ENCODE measurements around the gene MIEN1.
"Not testable (repeated sequence)": the region's sequence is repeated elsewhere in the genome, so short reads cannot be mapped to it uniquely, and the experiment has no call there.

The MIEN1 gene

DNA sequence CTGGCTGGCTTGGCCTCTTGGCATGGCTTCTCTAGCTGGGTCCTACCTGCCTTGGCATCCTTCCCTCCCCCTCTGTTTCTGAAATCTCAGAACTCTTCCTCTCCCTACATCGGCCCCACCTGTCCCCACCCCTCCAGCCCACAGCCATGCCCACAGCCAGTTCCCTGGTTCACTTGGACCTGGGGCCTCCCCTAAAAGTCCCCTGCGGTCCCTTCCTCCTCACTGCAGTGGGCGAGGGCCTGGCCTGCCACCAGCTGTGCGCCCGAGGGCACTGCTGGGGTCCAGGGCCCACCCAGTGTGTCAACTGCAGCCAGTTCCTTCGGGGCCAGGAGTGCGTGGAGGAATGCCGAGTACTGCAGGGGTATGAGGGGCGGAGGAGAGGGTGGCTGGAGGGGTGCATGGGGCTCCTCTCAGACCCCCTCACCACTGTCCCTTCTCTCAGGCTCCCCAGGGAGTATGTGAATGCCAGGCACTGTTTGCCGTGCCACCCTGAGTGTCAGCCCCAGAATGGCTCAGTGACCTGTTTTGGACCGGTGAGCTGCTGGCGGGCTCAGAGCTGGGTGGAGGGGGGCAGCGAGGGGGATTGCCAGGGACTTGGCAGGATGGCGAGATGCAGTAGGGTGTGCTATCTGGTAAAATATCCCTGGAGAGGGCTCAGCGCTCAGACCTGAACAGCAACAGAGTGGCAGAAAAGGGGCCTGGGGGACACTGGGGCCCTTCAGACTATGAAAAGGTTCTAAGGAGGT, 14.1 kb downstream of the MIEN1 start:
- no peak for DNase-seq (ENCODE audit: low read depth in 2 of 2)

GRCh38 chr17:39715375-39716072, 14.8 kb downstream of the MIEN1 start:
- DNase-seq (ENCODE audit: low read depth in 2 of 2) = no peak

- no peak for DNase-seq (ENCODE audit: low read depth in 2 of 2)
These were observed 16.1 kb downstream of the MIEN1 start for GRCh38 chr17:39714234-39714633.

- DNase-seq (ENCODE audit: low read depth in 2 of 2) = no peak
These were observed 18.5 kb downstream of the MIEN1 start for GRCh38 chr17:39711851-39712250.

DNA sequence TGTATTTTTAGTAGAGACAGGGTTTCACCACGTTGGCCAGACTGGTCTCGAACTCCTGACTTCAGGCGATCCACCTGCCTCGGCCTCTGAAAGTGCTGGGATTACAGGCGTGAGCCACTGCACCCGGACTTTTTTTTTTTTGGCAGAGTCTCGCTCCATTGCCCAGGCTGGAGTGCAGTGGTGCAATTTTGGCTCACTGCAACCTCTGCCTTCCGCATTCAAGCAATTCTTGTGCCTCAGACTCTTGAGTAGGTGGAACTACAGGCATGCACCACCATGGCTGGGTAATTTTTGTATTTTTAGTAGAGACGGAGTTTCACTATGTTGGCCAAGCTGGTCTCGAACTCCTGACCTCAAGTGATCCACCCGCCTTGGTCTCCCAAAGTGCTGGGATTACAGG, 19.3 kb downstream of the MIEN1 start:
- not testable (repeated sequence) for DNase-seq (ENCODE audit: low read depth in 2 of 2)

DNA sequence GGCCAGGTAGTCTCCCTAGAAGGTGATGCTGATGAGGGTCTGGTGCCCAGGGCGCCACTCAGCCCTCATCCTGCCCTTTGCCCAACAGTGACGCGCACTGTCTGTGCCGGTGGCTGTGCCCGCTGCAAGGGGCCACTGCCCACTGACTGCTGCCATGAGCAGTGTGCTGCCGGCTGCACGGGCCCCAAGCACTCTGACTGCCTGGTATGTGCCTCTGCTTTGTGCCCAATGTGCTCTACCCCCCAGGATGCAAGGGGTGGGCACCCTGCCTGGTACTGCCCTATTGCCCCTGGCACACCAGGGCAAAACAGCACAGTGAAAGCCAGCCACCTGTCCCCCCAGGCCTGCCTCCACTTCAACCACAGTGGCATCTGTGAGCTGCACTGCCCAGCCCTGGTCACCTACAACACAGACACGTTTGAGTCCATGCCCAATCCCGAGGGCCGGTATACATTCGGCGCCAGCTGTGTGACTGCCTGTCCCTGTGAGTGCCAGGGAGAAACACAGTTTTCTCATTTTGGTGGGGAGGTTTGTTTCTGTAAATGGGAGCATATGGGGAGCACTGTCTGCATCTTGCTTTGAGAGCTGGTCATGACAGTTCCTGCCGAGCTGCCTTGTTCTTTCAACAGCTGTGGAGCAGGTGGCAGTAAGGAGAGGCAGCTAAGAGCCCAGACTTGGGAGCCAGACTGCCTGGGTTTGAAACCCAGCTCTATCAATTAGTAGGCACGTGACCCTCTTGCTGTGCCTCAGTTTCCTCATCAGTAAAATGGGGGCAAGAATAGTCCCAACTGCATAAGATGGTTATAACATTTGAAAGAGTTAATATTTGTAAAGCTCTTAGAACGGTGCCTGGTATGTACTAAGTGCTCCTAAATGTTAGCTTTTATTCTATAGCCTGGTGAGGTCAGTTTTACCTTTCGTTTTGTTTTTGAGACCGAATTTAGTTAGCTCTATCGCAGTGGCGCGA, 20.1 kb downstream of the MIEN1 start:
- DNase-seq (ENCODE audit: low read depth in 2 of 2) = no peak

DNA sequence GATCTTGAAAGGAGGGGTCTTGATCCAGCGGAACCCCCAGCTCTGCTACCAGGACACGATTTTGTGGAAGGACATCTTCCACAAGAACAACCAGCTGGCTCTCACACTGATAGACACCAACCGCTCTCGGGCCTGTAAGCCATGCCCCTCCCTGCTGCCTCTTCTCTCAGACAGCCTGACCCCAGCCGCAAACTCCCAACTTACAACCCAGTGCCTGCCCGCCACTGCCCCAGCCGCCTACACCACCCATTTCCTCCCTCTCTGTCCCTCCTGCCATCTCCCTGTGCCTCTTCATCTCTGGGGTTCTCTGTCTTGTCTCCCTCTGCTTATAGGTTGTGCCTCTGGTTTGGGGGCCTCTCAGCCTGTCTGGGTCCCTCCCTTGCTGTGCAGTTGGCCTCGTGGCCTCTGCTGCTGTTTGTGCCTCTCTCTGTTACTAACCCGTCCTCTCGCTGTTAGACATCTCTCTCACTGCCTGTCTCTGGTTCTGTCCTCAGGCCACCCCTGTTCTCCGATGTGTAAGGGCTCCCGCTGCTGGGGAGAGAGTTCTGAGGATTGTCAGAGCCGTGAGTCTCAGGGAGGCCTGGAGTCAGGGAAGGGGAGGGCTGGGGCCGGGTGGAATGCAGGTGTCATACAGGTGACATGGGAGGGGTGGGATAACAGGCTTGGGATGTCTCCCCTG, 20.9 kb downstream of the MIEN1 start:
- DNase-seq (ENCODE audit: low read depth in 2 of 2) = no peak

- DNase-seq (ENCODE audit: low read depth in 2 of 2) = no peak
These were observed 23.4 kb downstream of the MIEN1 start for GRCh38 chr17:39706921-39707337.

DNA sequence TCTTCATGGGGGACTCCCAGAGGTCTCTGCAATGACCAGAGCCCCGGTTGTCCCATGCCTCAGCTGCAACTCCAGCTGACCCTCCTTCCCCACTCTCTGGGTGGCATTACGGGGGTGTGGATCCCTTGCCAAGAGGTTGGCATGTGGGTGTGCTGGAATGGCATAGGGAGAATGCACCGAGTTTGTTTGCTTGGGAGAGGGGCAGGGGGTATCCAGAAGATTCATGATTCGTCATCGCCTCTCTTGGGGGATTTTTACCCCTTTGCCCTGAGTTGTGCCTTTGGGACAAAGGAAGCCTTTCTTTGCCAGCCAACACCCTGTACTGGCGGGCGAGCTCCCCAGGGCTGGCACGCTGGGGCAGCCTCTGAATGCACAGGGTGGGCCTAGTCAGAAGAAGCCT, 23.9 kb downstream of the MIEN1 start:
- no peak for DNase-seq (ENCODE audit: low read depth in 2 of 2)

- no peak for DNase-seq (ENCODE audit: low read depth in 2 of 2)
These were observed 24.5 kb downstream of the MIEN1 start for GRCh38 chr17:39705786-39706348.

DNA sequence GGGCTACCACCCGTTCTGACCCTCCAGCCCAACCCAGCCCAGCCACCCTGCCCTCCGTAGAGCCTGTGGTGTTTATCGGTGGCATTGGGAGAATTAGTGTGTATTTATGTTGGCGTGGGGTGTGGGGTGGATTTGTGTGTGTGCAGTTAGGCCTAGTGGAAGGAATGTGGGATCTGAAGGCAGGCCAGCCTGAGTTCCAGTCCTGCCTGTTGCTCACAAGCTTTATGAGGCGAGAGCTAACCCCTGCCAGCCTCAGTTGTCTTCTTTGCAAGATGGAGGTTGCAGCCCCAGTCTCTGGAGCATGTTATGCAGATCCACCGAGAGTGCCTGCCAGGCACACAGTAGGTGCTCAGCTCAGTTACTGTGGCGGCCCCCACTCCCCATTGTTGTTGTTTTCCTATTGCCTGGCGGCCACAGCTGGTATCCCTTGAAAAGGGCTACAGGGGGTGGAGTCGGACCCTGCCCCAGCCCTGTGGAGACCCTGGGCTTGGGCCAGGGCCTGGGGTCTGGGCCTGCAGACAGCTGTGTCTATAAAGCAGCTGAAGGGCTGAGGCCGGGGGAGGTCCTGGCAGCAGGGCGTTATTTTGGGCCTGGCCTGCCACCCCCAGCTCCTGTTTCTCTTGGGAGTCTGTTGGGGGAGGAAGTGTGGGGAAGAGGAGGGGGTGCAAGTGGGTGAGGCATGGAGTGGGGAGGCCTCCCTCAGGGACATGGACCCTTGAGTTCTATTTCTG, 25.3 kb downstream of the MIEN1 start:
- no peak for DNase-seq (ENCODE audit: low read depth in 2 of 2)

GRCh38 chr17:39703913-39704312, 26.4 kb downstream of the MIEN1 start:
- DNase-seq (ENCODE audit: low read depth in 2 of 2) = no peak

DNA sequence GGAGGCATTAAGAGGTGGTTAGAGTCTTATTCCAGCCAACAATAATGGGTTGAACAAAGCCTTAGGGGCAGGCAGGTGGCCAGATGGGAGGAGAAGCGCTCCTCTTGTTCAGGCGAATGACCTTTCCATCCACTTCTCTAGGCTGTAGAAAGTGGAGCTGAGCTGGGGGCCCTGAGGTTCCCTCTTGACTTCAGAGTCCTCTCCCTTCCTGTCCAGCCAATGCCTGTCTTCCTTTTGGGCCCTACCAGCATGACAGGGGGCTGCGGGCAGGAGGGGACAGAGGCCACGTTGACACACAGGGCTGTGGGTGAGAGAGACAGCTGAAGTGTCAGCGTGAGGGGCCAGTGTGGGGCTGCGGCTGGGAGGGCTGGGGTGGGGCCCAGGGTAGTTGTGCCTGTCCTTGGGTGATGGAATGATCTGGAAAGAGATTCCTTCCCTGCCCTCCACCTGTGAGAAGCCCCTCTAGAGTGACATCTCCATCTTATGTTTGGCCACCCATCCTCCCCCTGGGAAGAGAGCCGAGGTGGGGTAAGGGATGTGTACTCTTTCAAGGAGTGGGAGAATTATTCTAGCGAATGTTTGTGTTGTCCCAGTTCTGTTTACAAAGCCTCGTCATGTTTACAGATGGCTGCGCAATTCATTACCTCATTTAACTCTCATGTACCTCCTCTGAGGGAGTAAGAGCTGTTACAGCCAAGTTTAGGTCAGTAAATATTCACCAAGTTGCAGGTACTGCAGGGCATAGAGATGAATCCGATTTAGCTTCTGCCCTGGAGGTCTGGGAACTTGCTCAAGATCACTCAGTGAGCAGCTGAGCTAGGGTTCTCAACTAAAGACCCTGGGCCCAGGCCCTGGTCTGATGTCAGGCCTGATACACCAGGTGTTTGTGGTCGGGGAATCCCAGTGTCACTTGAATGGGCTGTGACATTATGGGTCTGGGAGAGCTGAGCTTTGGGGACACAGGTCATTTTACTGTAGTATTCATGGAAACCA, 27.1 kb downstream of the MIEN1 start:
- DNase-seq (ENCODE audit: low read depth in 2 of 2) = no peak

DNA sequence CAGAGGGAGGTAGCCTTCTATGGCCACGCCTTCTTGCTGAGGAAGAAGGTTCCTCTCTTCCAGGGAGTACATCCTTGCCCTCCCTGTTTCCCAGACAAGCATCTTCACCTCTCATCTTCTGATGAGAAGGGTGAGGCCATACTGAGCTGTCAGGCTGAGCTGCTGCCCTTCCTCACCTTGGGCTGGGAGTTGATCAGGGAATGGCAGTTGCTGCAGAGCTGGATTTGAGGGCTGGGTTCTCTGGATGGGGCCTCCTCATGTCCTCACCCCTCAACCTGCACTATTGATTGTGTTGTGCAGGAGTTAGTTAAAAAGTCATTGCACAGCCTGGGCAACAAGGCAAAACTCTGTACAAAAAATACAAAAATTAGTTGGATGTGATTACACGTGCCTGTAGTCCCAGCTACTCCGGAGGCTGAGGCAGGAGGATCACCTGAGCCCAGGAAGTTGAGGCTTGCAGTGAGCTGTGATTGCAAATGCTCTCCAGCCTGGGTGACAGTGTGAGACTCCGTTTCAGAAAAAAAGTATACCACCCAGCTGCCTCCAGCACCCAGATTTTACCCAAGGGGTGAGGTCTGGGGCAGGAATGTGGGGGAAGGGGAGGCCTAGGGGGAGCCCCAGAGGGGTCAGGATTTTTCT, 28.4 kb downstream of the MIEN1 start:
- DNase-seq (ENCODE audit: low read depth in 2 of 2) = no peak

- DNase-seq (ENCODE audit: low read depth in 2 of 2) = no peak
These were observed 29.1 kb downstream of the MIEN1 start for GRCh38 chr17:39701012-39701783.

DNA sequence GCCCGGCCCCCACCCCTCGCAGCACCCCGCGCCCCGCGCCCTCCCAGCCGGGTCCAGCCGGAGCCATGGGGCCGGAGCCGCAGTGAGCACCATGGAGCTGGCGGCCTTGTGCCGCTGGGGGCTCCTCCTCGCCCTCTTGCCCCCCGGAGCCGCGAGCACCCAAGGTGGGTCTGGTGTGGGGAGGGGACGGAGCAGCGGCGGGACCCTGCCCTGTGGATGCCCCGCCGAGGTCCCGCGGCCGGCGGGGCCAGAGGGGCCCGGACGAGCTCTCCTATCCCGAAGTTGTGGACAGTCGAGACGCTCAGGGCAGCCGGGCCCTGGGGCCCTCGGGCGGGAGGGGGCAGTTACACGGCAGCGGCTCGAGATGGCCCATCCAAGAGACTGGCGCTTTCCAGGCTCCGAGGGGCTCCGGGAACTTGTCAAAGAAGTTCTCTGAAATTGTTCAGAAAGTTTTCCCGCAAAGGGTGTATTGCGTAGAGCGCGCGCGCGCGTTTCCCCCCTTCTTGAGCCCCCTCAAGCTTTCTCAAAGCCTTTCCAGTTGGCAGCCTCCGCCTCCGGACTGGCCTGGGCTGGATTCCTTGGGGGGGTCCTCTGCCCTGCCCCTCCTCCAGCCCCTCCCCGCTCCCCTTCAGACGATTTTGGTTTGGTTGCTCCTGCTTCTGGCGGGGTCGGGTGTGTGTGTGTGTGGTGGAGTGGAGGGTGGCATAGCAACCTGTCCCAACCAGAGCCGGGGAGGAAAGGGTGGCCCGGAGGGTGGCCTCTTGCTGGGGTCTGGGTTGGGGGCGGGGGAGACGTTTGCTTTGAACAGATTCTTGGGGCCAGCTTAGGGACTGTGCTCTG, 30.0 kb downstream of the MIEN1 start:
- no peak for DNase-seq (ENCODE audit: low read depth in 2 of 2)

DNA sequence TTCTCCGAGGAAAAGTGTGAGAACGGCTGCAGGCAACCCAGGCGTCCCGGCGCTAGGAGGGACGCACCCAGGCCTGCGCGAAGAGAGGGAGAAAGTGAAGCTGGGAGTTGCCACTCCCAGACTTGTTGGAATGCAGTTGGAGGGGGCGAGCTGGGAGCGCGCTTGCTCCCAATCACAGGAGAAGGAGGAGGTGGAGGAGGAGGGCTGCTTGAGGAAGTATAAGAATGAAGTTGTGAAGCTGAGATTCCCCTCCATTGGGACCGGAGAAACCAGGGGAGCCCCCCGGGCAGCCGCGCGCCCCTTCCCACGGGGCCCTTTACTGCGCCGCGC, 30.5 kb downstream of the MIEN1 start, which contains the start of gene ERBB2:
TSS of gene ERBB2 (plus strand) at position 247 of the 330 bp plus-strand sequence. CDS start 175 bp downstream, outside the sequence.
- DNase-seq (ENCODE audit: low read depth in 2 of 2) = no peak

Data from stimulated activated CD8-positive, alpha-beta memory T cell treated with anti-CD3 and anti-CD28 coated beads, Interleukin-15, amount 100 ng/mL, for 48 hours (primary cell).